CD4-positive, alpha-beta T cell (primary cell): ENCODE data around the gene SRPK1. TPM values are rescaled to one million over a fixed set of nuclear protein-coding genes. Genes with fewer than 3 reads are reported as not detected.
"Not testable (repeated sequence)": the region's sequence is repeated elsewhere in the genome, so short reads cannot be mapped to it uniquely, and the experiment has no call there.

ENCODE experiments used
- ATAC-seq: fragments of 200-7000 bp; cut with Tn5 transposase; one replicate; pipeline ENCODE4 v1.10.0; 2022; ENCODE audit warnings: mild to moderate bottlenecking; ENCODE audit not compliant: poor library complexity
- CTCF ChIA-PET: fragments of 350-600 bp; sonication (Branson Sonifier 250); formaldehyde crosslinking; loops from one replicate; lab custom pipeline; 2021; ENCODE audit warnings: antibody characterized with exemption, inconsistent platforms; lab: Charles Lee
- POLR2A ChIA-PET: fragments of 350-600 bp; sonication (Branson Sonifier 250); formaldehyde crosslinking; loops from one replicate; lab custom pipeline; 2021; ENCODE audit warnings: antibody characterized with exemption, inconsistent platforms; lab: Charles Lee
- DNase-seq, 14 experiments: peaks; one replicate each; pipeline ENCODE4 v3.0.0-alpha.2; 2013 to 2020; ENCODE audit warnings: mixed read lengths in 2 of 14
- H3K27ac ChIP-seq, 2 donors: one replicate each; pipeline versions ENCODE4 v1.5.1 to v1.7.0; 2013; ENCODE audit warnings: low read length in 2 of 2, low read depth in 1 of 2, mild to moderate bottlenecking in 1 of 2
- H3K27me3 ChIP-seq, 2 experiments: 1 replicate in 1 of 2; 2 replicates in 1 of 2; pipeline versions ENCODE4 v1.6.1 to v1.7.0; 2013; ENCODE audit warnings: low read length in 2 of 2, control low read depth in 1 of 2, mild to moderate bottlenecking in 1 of 2, moderate library complexity in 1 of 2; ENCODE audit not compliant: insufficient read depth in 2 of 2, control insufficient read depth in 1 of 2
- H3K36me3 ChIP-seq: one replicate; pipeline ENCODE4 v1.6.1; 2013; ENCODE audit warnings: low read length, control low read depth; ENCODE audit not compliant: insufficient read depth
- H3K4me1 ChIP-seq: one replicate; pipeline ENCODE4 v1.6.1; 2013; ENCODE audit warnings: low read length, control low read depth; ENCODE audit not compliant: insufficient read depth
- H3K4me3 ChIP-seq: one replicate; pipeline ENCODE4 v1.5.1; 2013; ENCODE audit warnings: mild to moderate bottlenecking, low read length, moderate library complexity
- H3K9me3 ChIP-seq, 2 experiments: 1 replicate in 1 of 2; 2 replicates in 1 of 2; pipeline versions ENCODE4 v1.6.1 to v1.7.0; 2013; ENCODE audit warnings: low read length in 2 of 2, mild to moderate bottlenecking in 2 of 2, control low read depth in 1 of 2, moderate library complexity in 1 of 2; ENCODE audit not compliant: control insufficient read depth in 1 of 2, insufficient read depth in 1 of 2
- H3K27ac Mint-ChIP-seq: one replicate; pipeline ENCODE4 v1.8.0; 2020; ENCODE audit warnings: mixed read lengths
- H3K27me3 Mint-ChIP-seq: one replicate; pipeline ENCODE4 v1.8.0; 2021; ENCODE audit warnings: mixed read lengths
- H3K36me3 Mint-ChIP-seq: one replicate; pipeline ENCODE4 v1.8.0; 2021; ENCODE audit warnings: low read depth, mixed read lengths
- H3K4me1 Mint-ChIP-seq: one replicate; pipeline ENCODE4 v1.8.0; 2021; ENCODE audit warnings: low read depth, mixed read lengths
- H3K4me3 Mint-ChIP-seq: one replicate; pipeline ENCODE4 v1.8.0; 2020; ENCODE audit warnings: mild to moderate bottlenecking, mixed read lengths
- H3K9me3 Mint-ChIP-seq: one replicate; pipeline ENCODE4 v1.8.0; 2020; ENCODE audit warnings: mixed read lengths
- intact Hi-C, 2 experiments: fragments of 100-400 bp; cut with DNase I in 1 of 2; cut with micrococcal nuclease in 1 of 2; formaldehyde crosslinking; loops; one replicate each; pipeline versions ENCODE4 v1.15.1 to v1.9.0; 2023 to 2025; cut with DNase I, micrococcal nuclease
- total RNA-seq, 174 experiments: library from RNA in 2 of 174; stranded (reverse) in 2 of 174; gene quantifications; one replicate each; pipeline ENCODE4 v1.2.3 and lab custom pipeline; 2021 to 2026
- TF ChIP-seq, protein P1 (sequence below): fragments of 200-600 bp; IDR thresholded peaks from one replicate; pipeline ENCODE4 v1.8.0; 2022; ENCODE audit warnings: antibody characterized with exemption, mild to moderate bottlenecking

SRPK1 gene
- total RNA-seq, 2 experiments from 2014 or later: 23.0 to 29.1 TPM

DNA sequence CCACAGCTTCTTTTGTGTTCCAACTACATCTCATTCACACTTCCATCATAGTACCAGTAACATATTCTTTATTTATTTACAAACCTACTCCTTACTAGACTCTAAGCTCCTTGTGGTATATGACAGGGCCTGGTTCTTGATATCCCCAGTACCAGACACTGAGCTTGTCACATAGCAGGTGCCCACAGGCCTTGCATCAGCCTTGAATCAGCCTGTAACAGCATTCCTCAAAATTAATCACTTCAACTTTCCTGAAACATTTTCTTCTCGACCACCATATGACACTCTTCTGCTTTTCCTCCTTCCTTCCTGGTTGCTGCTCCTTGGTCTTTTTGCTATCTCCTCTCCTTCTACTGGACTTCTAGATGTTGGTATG is 24.7 kb upstream of the SRPK1 start:
- no peaks in the 10 kb centered on the region for H3K9me3 ChIP-seq
- H3K27me3 ChIP-seq: no peaks in the 10 kb centered on the region
- TF ChIP-seq, protein P1, sequence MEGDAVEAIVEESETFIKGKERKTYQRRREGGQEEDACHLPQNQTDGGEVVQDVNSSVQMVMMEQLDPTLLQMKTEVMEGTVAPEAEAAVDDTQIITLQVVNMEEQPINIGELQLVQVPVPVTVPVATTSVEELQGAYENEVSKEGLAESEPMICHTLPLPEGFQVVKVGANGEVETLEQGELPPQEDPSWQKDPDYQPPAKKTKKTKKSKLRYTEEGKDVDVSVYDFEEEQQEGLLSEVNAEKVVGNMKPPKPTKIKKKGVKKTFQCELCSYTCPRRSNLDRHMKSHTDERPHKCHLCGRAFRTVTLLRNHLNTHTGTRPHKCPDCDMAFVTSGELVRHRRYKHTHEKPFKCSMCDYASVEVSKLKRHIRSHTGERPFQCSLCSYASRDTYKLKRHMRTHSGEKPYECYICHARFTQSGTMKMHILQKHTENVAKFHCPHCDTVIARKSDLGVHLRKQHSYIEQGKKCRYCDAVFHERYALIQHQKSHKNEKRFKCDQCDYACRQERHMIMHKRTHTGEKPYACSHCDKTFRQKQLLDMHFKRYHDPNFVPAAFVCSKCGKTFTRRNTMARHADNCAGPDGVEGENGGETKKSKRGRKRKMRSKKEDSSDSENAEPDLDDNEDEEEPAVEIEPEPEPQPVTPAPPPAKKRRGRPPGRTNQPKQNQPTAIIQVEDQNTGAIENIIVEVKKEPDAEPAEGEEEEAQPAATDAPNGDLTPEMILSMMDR: no peak
- H3K4me3 ChIP-seq: no peak overlapping the region
- DNase-seq (no peak), ATAC-seq (no peak)
- ChIA-PET CTCF (no interaction called here), POLR2A (no interaction called here)
- H3K36me3 Mint-ChIP-seq: no peaks in the 10 kb centered on the region
- H3K9me3 Mint-ChIP-seq: no peaks in the 10 kb centered on the region
- no peaks in the 10 kb centered on the region for H3K27me3 Mint-ChIP-seq
- H3K4me3 Mint-ChIP-seq: no peak overlapping the region
- intact Hi-C loops: no loop called here
- H3K36me3 ChIP-seq: no peaks in the 10 kb centered on the region
- no peak overlapping the region for H3K27ac Mint-ChIP-seq
- H3K4me1 Mint-ChIP-seq: no peaks in the 10 kb centered on the region
- H3K4me1 ChIP-seq: no peaks in the 10 kb centered on the region
- H3K27ac ChIP-seq: no peak overlapping the region

DNA sequence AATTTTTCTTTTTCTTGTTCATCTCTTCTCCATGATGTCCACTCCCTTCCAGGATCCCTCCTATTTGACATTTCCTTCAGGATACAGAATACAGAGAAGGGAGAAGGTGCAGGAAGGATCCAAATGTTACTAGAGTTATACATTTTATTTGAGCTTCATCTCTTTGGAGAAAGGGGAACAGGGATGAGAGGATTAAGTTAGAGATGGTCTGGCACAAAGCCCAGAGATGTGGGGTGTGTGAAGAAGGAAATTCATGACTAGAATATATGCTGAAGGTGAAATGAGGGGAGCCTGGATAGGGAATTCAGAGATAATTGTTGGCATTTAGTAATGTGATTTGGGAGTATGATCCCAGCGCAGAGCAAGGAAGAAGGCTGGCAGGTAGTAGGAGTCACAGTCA is 22.5 kb upstream of the SRPK1 start:
- POLR2A ChIA-PET: no interaction called here
- CTCF ChIA-PET: no interaction called here

DNA sequence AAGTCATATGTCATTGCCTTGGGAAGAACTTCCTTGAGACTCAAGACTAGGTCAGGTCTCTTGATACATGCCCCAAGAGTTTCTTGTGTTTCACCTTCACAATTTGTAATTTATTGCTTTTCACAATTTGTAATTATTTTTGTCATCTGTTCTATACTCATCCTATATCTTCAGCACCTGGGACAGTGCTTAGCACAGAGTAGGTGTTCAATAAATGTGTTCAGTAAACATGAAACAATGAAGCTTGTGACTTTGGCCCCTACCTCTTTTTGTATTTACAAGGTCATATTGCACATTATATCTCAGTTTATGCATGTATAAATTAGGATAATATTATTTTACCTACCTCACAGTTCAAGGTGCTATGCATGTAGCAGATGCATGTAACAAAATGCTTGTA is 21.5 kb upstream of the SRPK1 start:
- Mint-ChIP-seq H3K27ac (no peak overlapping the region), H3K4me3 (no peak overlapping the region), H3K36me3 (no peaks in the 10 kb centered on the region), H3K27me3 (no peaks in the 10 kb centered on the region), H3K9me3 (no peaks in the 10 kb centered on the region), H3K4me1 (no peaks in the 10 kb centered on the region)
- ATAC-seq (no peak), DNase-seq (no peak)
- no peaks in the 10 kb centered on the region for H3K4me1 ChIP-seq
- no peaks in the 10 kb centered on the region for H3K27me3 ChIP-seq
- no peak overlapping the region for H3K4me3 ChIP-seq
- ChIA-PET POLR2A (no interaction called here), CTCF (no interaction called here)
- intact Hi-C loops: no loop called here
- no peaks in the 10 kb centered on the region for H3K9me3 ChIP-seq
- TF ChIP-seq, protein P1: no peak
- H3K36me3 ChIP-seq: no peaks in the 10 kb centered on the region
- H3K27ac ChIP-seq: no peak overlapping the region

More for the DNA sequence above, 22.5 kb upstream of the SRPK1 start:
- H3K27ac ChIP-seq: no peak overlapping the region
- intact Hi-C loops: no loop called here
- H3K4me3 ChIP-seq: no peak overlapping the region
- H3K4me1 ChIP-seq: no peaks in the 10 kb centered on the region
- DNase-seq (no peak), ATAC-seq (no peak)
- Mint-ChIP-seq H3K4me1 (no peaks in the 10 kb centered on the region), H3K4me3 (no peak overlapping the region), H3K27me3 (no peaks in the 10 kb centered on the region), H3K27ac (no peak overlapping the region), H3K36me3 (no peaks in the 10 kb centered on the region), H3K9me3 (no peaks in the 10 kb centered on the region)
- H3K27me3 ChIP-seq: no peaks in the 10 kb centered on the region
- no peaks in the 10 kb centered on the region for H3K9me3 ChIP-seq
- H3K36me3 ChIP-seq: no peaks in the 10 kb centered on the region
- TF ChIP-seq, protein P1: no peak

DNA sequence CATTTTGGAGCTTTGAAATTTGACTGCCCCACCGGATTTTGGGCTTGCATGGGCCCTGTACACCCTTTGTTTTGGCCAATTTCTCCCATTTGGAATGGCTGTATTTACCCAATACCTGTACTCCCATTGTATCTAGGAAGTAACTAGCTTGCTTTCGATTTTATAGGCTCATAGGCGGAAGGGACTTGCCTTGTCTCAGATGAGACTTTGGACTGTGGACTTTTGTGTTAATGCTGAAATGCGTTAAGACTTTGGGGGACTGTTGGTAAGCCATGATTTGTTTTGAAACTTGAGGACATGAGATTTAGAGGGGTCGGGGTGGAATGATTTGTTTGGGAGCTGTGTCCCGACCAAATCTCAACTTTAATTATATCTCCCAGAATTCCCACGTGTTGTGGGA is 20.3 kb upstream of the SRPK1 start:
- POLR2A ChIA-PET, H3K4me1 Mint-ChIP-seq, intact Hi-C loops, ATAC-seq, CTCF ChIA-PET, H3K4me3 ChIP-seq, H3K27ac ChIP-seq, DNase-seq, H3K4me3 Mint-ChIP-seq, H3K27ac Mint-ChIP-seq, H3K36me3 ChIP-seq, H3K27me3 Mint-ChIP-seq, H3K9me3 Mint-ChIP-seq, H3K27me3 ChIP-seq, H3K36me3 Mint-ChIP-seq, H3K9me3 ChIP-seq, H3K4me1 ChIP-seq: not testable (repeated sequence)

DNA sequence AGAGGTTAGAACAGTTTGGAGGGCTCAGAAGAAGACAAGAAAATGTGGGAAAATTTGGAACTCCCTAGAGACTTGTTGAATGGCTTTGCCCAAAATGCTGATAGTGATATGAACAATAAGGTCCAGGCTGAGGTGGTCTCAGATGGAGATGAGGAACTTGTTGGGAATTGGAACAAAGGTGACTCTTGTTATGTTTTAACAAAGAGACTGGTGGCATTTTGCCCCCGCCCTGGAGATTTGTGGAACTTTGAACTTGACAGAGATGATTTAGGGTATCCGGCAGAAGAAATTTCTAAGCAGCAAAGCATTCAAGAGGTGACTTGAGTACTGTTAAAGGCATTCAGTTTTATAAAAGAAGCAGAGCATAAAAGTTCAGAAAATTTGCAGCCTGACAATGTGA is 19.1 kb upstream of the SRPK1 start:
- H3K4me1 ChIP-seq, POLR2A ChIA-PET, CTCF ChIA-PET, H3K9me3 Mint-ChIP-seq, H3K27ac ChIP-seq, H3K27me3 ChIP-seq, H3K9me3 ChIP-seq, DNase-seq, H3K4me3 ChIP-seq, H3K4me3 Mint-ChIP-seq, H3K27ac Mint-ChIP-seq, H3K4me1 Mint-ChIP-seq, H3K36me3 Mint-ChIP-seq, intact Hi-C loops, ATAC-seq, H3K36me3 ChIP-seq, H3K27me3 Mint-ChIP-seq: not testable (repeated sequence)
